ENCODE results near the gene EPHA6.
"Not testable (repeated sequence)": the region's sequence is repeated elsewhere in the genome, so short reads cannot be mapped to it uniquely, and the experiment has no call there.

Gene EPHA6

GRCh38 chr3:97025612-97026011 lies 211.2 kb downstream of the EPHA6 start:
- not testable (repeated sequence) for H3K27ac ChIP-seq (ENCODE audit: low read length); H3K9ac ChIP-seq (ENCODE audit: low read length in 2 of 2); H3K36me3 ChIP-seq (ENCODE audit: control insufficient read depth in 2 of 2, insufficient read depth in 2 of 2, low read length in 2 of 2); H3K4me1 ChIP-seq (ENCODE audit: control insufficient read depth, insufficient read depth, low read length); H3K9me3 ChIP-seq (ENCODE audit: control insufficient read depth in 2 of 2, low read length in 2 of 2); H3K27me3 ChIP-seq (ENCODE audit: control insufficient read depth in 1 of 2, insufficient read depth in 2 of 2, low read length in 2 of 2); H3K4me3 ChIP-seq (ENCODE audit: low read length in 2 of 2)

GRCh38 chr3:97029972-97030371 lies 215.6 kb downstream of the EPHA6 start:
- H3K4me3 ChIP-seq (ENCODE audit: low read length in 2 of 2): no peak overlapping the region
- no peaks in the 10 kb centered on the region for H3K9me3 ChIP-seq (ENCODE audit: control insufficient read depth in 2 of 2, low read length in 2 of 2)
- H3K4me1 ChIP-seq (ENCODE audit: control insufficient read depth, insufficient read depth, low read length): no peaks in the 10 kb centered on the region
- no peak overlapping the region for H3K9ac ChIP-seq (ENCODE audit: low read length in 2 of 2)
- no peaks in the 10 kb centered on the region for H3K36me3 ChIP-seq (ENCODE audit: control insufficient read depth in 2 of 2, insufficient read depth in 2 of 2, low read length in 2 of 2)
- H3K27ac ChIP-seq (ENCODE audit: low read length): no peak overlapping the region
- H3K27me3 ChIP-seq (ENCODE audit: control insufficient read depth in 1 of 2, insufficient read depth in 2 of 2, low read length in 2 of 2): no peaks in the 10 kb centered on the region

- no peaks in the 10 kb centered on the region for H3K4me1 ChIP-seq (ENCODE audit: control insufficient read depth, insufficient read depth, low read length)
- H3K36me3 ChIP-seq (ENCODE audit: control insufficient read depth in 2 of 2, insufficient read depth in 2 of 2, low read length in 2 of 2): no peaks in the 10 kb centered on the region
- H3K27me3 ChIP-seq (ENCODE audit: control insufficient read depth in 1 of 2, insufficient read depth in 2 of 2, low read length in 2 of 2): no peaks in the 10 kb centered on the region
- no peaks in the 10 kb centered on the region for H3K9me3 ChIP-seq (ENCODE audit: control insufficient read depth in 2 of 2, low read length in 2 of 2)
- no peak overlapping the region for H3K9ac ChIP-seq (ENCODE audit: low read length in 2 of 2)
- H3K27ac ChIP-seq (ENCODE audit: low read length): no peak overlapping the region
- no peak overlapping the region for H3K4me3 ChIP-seq (ENCODE audit: low read length in 2 of 2)
These were observed 223.0 kb downstream of the EPHA6 start for GRCh38 chr3:97037294-97037943.

GRCh38 chr3:97043411-97043810 lies 229.0 kb downstream of the EPHA6 start:
- Histone ChIP-seq H3K27me3 (ENCODE audit: control insufficient read depth in 1 of 2, insufficient read depth in 2 of 2, low read length in 2 of 2) (no peaks in the 10 kb centered on the region), H3K4me1 (ENCODE audit: control insufficient read depth, insufficient read depth, low read length) (no peaks in the 10 kb centered on the region), H3K27ac (ENCODE audit: low read length) (no peak overlapping the region), H3K4me3 (ENCODE audit: low read length in 2 of 2) (no peak overlapping the region), H3K9ac (ENCODE audit: low read length in 2 of 2) (no peak overlapping the region), H3K9me3 (ENCODE audit: control insufficient read depth in 2 of 2, low read length in 2 of 2) (no peaks in the 10 kb centered on the region), H3K36me3 (ENCODE audit: control insufficient read depth in 2 of 2, insufficient read depth in 2 of 2, low read length in 2 of 2) (no peaks in the 10 kb centered on the region)

- Histone ChIP-seq H3K27me3 (ENCODE audit: control insufficient read depth in 1 of 2, insufficient read depth in 2 of 2, low read length in 2 of 2) (no peaks in the 10 kb centered on the region), H3K36me3 (ENCODE audit: control insufficient read depth in 2 of 2, insufficient read depth in 2 of 2, low read length in 2 of 2) (no peaks in the 10 kb centered on the region), H3K4me1 (ENCODE audit: control insufficient read depth, insufficient read depth, low read length) (no peaks in the 10 kb centered on the region), H3K4me3 (ENCODE audit: low read length in 2 of 2) (no peak overlapping the region), H3K9ac (ENCODE audit: low read length in 2 of 2) (no peak overlapping the region), H3K9me3 (ENCODE audit: control insufficient read depth in 2 of 2, low read length in 2 of 2) (peaks cover 0 to 2% of the 10 kb centered on the region in 2 donors), H3K27ac (ENCODE audit: low read length) (no peak overlapping the region)
These were observed 243.0 kb downstream of the EPHA6 start for GRCh38 chr3:97057365-97057764.

GRCh38 chr3:97059168-97059567 lies 244.8 kb downstream of the EPHA6 start:
- Histone ChIP-seq H3K27ac (ENCODE audit: low read length) (no peak overlapping the region), H3K36me3 (ENCODE audit: control insufficient read depth in 2 of 2, insufficient read depth in 2 of 2, low read length in 2 of 2) (no peaks in the 10 kb centered on the region), H3K4me1 (ENCODE audit: control insufficient read depth, insufficient read depth, low read length) (no peaks in the 10 kb centered on the region)

GRCh38 chr3:97066531-97066930 lies 252.1 kb downstream of the EPHA6 start:
- no peaks in the 10 kb centered on the region for H3K27me3 ChIP-seq (ENCODE audit: control insufficient read depth in 1 of 2, insufficient read depth in 2 of 2, low read length in 2 of 2)
- H3K36me3 ChIP-seq (ENCODE audit: control insufficient read depth in 2 of 2, insufficient read depth in 2 of 2, low read length in 2 of 2): no peaks in the 10 kb centered on the region
- no peak overlapping the region for H3K9ac ChIP-seq (ENCODE audit: low read length in 2 of 2)
- peaks cover 0 to 4% of the 10 kb centered on the region in 2 donors for H3K9me3 ChIP-seq (ENCODE audit: control insufficient read depth in 2 of 2, low read length in 2 of 2)
- no peaks in the 10 kb centered on the region for H3K4me1 ChIP-seq (ENCODE audit: control insufficient read depth, insufficient read depth, low read length)
- no peak overlapping the region for H3K27ac ChIP-seq (ENCODE audit: low read length)
- H3K4me3 ChIP-seq (ENCODE audit: low read length in 2 of 2): no peak overlapping the region

More at GRCh38 chr3:97059168-97059567, 244.8 kb downstream of the EPHA6 start:
- peaks cover 0 to 4% of the 10 kb centered on the region in 2 donors for H3K9me3 ChIP-seq (ENCODE audit: control insufficient read depth in 2 of 2, low read length in 2 of 2)
- no peak overlapping the region for H3K9ac ChIP-seq (ENCODE audit: low read length in 2 of 2)
- no peaks in the 10 kb centered on the region for H3K27me3 ChIP-seq (ENCODE audit: control insufficient read depth in 1 of 2, insufficient read depth in 2 of 2, low read length in 2 of 2)
- no peak overlapping the region for H3K4me3 ChIP-seq (ENCODE audit: low read length in 2 of 2)

- Histone ChIP-seq H3K36me3 (ENCODE audit: control insufficient read depth in 2 of 2, insufficient read depth in 2 of 2, low read length in 2 of 2) (no peaks in the 10 kb centered on the region), H3K4me1 (ENCODE audit: control insufficient read depth, insufficient read depth, low read length) (no peaks in the 10 kb centered on the region), H3K27me3 (ENCODE audit: control insufficient read depth in 1 of 2, insufficient read depth in 2 of 2, low read length in 2 of 2) (no peaks in the 10 kb centered on the region), H3K4me3 (ENCODE audit: low read length in 2 of 2) (no peak overlapping the region), H3K9me3 (ENCODE audit: control insufficient read depth in 2 of 2, low read length in 2 of 2) (no peaks in the 10 kb centered on the region), H3K9ac (ENCODE audit: low read length in 2 of 2) (no peak overlapping the region), H3K27ac (ENCODE audit: low read length) (no peak overlapping the region)
These were observed 255.9 kb downstream of the EPHA6 start for GRCh38 chr3:97070302-97070701.

- Histone ChIP-seq H3K36me3 (ENCODE audit: control insufficient read depth in 2 of 2, insufficient read depth in 2 of 2, low read length in 2 of 2) (no peaks in the 10 kb centered on the region), H3K9ac (ENCODE audit: low read length in 2 of 2) (no peak overlapping the region), H3K4me3 (ENCODE audit: low read length in 2 of 2) (no peak overlapping the region), H3K27me3 (ENCODE audit: control insufficient read depth in 1 of 2, insufficient read depth in 2 of 2, low read length in 2 of 2) (no peaks in the 10 kb centered on the region), H3K4me1 (ENCODE audit: control insufficient read depth, insufficient read depth, low read length) (no peaks in the 10 kb centered on the region), H3K27ac (ENCODE audit: low read length) (no peak overlapping the region), H3K9me3 (ENCODE audit: control insufficient read depth in 2 of 2, low read length in 2 of 2) (no peaks in the 10 kb centered on the region)
These were observed 260.2 kb downstream of the EPHA6 start for GRCh38 chr3:97074546-97074945.

- Histone ChIP-seq H3K36me3 (ENCODE audit: control insufficient read depth in 2 of 2, insufficient read depth in 2 of 2, low read length in 2 of 2) (no peaks in the 10 kb centered on the region), H3K9ac (ENCODE audit: low read length in 2 of 2) (no peak overlapping the region), H3K9me3 (ENCODE audit: control insufficient read depth in 2 of 2, low read length in 2 of 2) (no peaks in the 10 kb centered on the region), H3K27ac (ENCODE audit: low read length) (no peak overlapping the region), H3K4me1 (ENCODE audit: control insufficient read depth, insufficient read depth, low read length) (no peaks in the 10 kb centered on the region), H3K4me3 (ENCODE audit: low read length in 2 of 2) (no peak overlapping the region), H3K27me3 (ENCODE audit: control insufficient read depth in 1 of 2, insufficient read depth in 2 of 2, low read length in 2 of 2) (no peaks in the 10 kb centered on the region)
These were observed 262.3 kb downstream of the EPHA6 start for GRCh38 chr3:97076673-97077072.

- Histone ChIP-seq H3K9ac (ENCODE audit: low read length in 2 of 2) (no peak overlapping the region), H3K9me3 (ENCODE audit: control insufficient read depth in 2 of 2, low read length in 2 of 2) (no peaks in the 10 kb centered on the region), H3K4me3 (ENCODE audit: low read length in 2 of 2) (no peak overlapping the region), H3K36me3 (ENCODE audit: control insufficient read depth in 2 of 2, insufficient read depth in 2 of 2, low read length in 2 of 2) (no peaks in the 10 kb centered on the region), H3K27ac (ENCODE audit: low read length) (no peak overlapping the region), H3K4me1 (ENCODE audit: control insufficient read depth, insufficient read depth, low read length) (no peaks in the 10 kb centered on the region), H3K27me3 (ENCODE audit: control insufficient read depth in 1 of 2, insufficient read depth in 2 of 2, low read length in 2 of 2) (no peaks in the 10 kb centered on the region)
These were observed 275.2 kb downstream of the EPHA6 start for GRCh38 chr3:97089621-97090020.

All from stomach smooth muscle (tissue), 2 donors.